HG03439 (cell line): Measurements from ENCODE around the gene PDGFC.
"Not testable (repeated sequence)": the region's sequence is repeated elsewhere in the genome, so short reads cannot be mapped to it uniquely, and the experiment has no call there.

Experiments used
- ATAC-seq: cut with Tn5 transposase; IDR thresholded peaks from one replicate; pipeline ENCODE4 v1.9.1; 2021; ENCODE audit warnings: mild to moderate bottlenecking, moderate library complexity; ENCODE audit not compliant: unreplicated experiment

PDGFC gene

GRCh38 chr4:156953001-156953400 lies 18.6 kb downstream of the PDGFC start:
- no peak for ATAC-seq

GRCh38 chr4:156952078-156952759 lies 19.4 kb downstream of the PDGFC start:
- no peak for ATAC-seq

GRCh38 chr4:156950948-156951347 lies 20.7 kb downstream of the PDGFC start:
- ATAC-seq, result no peak

GRCh38 chr4:156950090-156950489 lies 21.5 kb downstream of the PDGFC start:
- ATAC-seq, result no peak

- ATAC-seq, result no peak
Measured at GRCh38 chr4:156949373-156949814, 22.2 kb downstream of the PDGFC start.

- no peak for ATAC-seq
Measured at GRCh38 chr4:156948738-156949137, 22.9 kb downstream of the PDGFC start.

- ATAC-seq, result no peak
Measured at GRCh38 chr4:156948133-156948532, 23.5 kb downstream of the PDGFC start.

GRCh38 chr4:156946516-156947424 lies 24.8 kb downstream of the PDGFC start:
- no peak for ATAC-seq

- ATAC-seq, result no peak
Measured at GRCh38 chr4:156945532-156945931, 26.1 kb downstream of the PDGFC start.

- ATAC-seq, result no peak
Measured at GRCh38 chr4:156942991-156943390, 28.6 kb downstream of the PDGFC start.

- ATAC-seq, result no peak
Measured at GRCh38 chr4:156941940-156942548, 29.6 kb downstream of the PDGFC start.

GRCh38 chr4:156939801-156940200 lies 31.8 kb downstream of the PDGFC start:
- no peak for ATAC-seq

GRCh38 chr4:156939139-156939538 lies 32.5 kb downstream of the PDGFC start:
- ATAC-seq, result no peak

- no peak for ATAC-seq
Measured at GRCh38 chr4:156934259-156934635, 37.4 kb downstream of the PDGFC start.

- no peak for ATAC-seq
Measured at GRCh38 chr4:156933633-156934258, 37.9 kb downstream of the PDGFC start.

GRCh38 chr4:156932360-156932759 lies 39.2 kb downstream of the PDGFC start:
- not testable (repeated sequence) for ATAC-seq

- no peak for ATAC-seq
Measured at GRCh38 chr4:156931267-156931666, 40.3 kb downstream of the PDGFC start.

GRCh38 chr4:156929386-156930105 lies 42.1 kb downstream of the PDGFC start:
- ATAC-seq, result no peak

- ATAC-seq, result no peak
Measured at GRCh38 chr4:156924774-156925315, 46.8 kb downstream of the PDGFC start.

GRCh38 chr4:156923525-156923924 lies 48.1 kb downstream of the PDGFC start:
- ATAC-seq, result no peak
